Esophagus (tissue), 2 donors: ENCODE results near the gene CHPF. TPM values are rescaled to one million over a fixed set of nuclear protein-coding genes. Genes with fewer than 3 reads are reported as not detected.

ENCODE experiments used
- H3K27ac ChIP-seq, 2 donors: one replicate each; pipeline ENCODE4 v1.5.1; 2013; ENCODE audit warnings: low read depth in 2 of 2, mild to moderate bottlenecking in 2 of 2, inconsistent platforms in 1 of 2, low read length in 1 of 2, moderate library complexity in 1 of 2
- H3K27me3 ChIP-seq, 2 donors: one replicate each; pipeline ENCODE4 v1.6.1; 2013; ENCODE audit warnings: low read length in 2 of 2, control low read depth in 1 of 2, mild to moderate bottlenecking in 1 of 2; ENCODE audit not compliant: insufficient read depth in 2 of 2, control insufficient read depth in 1 of 2
- H3K36me3 ChIP-seq, 2 donors: one replicate each; pipeline ENCODE4 v1.6.1; 2013; ENCODE audit warnings: low read length in 1 of 2; ENCODE audit not compliant: control insufficient read depth in 2 of 2, insufficient read depth in 2 of 2
- H3K4me1 ChIP-seq, 2 donors: one replicate each; pipeline ENCODE4 v1.6.1; 2013; ENCODE audit warnings: low read length in 1 of 2; ENCODE audit not compliant: control insufficient read depth in 2 of 2, insufficient read depth in 2 of 2
- H3K4me3 ChIP-seq, 2 donors: one replicate each; pipeline ENCODE4 v1.5.1; 2013; ENCODE audit warnings: low read length in 2 of 2, mild to moderate bottlenecking in 2 of 2, low read depth in 1 of 2, moderate library complexity in 1 of 2
- H3K9me3 ChIP-seq, 2 donors: one replicate each; pipeline ENCODE4 v1.6.1; 2013; ENCODE audit warnings: mild to moderate bottlenecking in 2 of 2, low read depth in 1 of 2, low read length in 1 of 2, moderate library complexity in 1 of 2; ENCODE audit not compliant: control insufficient read depth in 2 of 2, insufficient read depth in 1 of 2
- WGBS, 2 donors: extraction: QIAGEN DNeasy Blood & Tissue Kit; methylation state at CpG; one replicate each; pipeline ENCODE4 v1.1.7; 2013; 5-methylcytosine and 5-hydroxymethylcytosine counted together
- polyA plus RNA-seq, 2 donors: library from polyadenylated mRNA; stranded (reverse); fragments of 200-250 nt; gene quantifications; one replicate each; pipeline ENCODE4 v1.2.3, GENCODE V29; 2013
- donor health status: healthy with polysubstance abuse.
- donor health status: Bipolar disorder and iron deficiency.

Gene CHPF
- polyA plus RNA-seq, 2 donors: 10.1 to 20.2 TPM

DNA sequence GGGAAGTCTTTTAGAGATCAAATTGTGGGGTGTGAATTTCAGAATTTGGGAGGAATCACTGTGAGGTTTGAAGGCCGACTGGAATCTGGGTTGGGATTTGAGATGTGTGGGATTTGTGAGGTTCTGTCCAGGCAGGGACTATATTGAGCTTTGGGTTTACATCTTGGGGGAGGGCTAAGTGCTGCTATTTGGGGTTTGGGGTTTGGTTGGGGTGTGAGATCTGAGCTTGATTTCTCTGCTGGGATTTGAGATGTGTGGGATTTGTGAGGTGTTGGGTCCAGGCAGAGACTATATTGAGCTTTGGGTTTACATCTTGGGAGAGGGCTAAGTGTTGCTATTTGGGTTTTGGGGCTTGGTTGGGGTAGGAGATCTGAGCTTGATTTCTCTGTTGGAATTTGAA lies 44.1 kb downstream of the CHPF start:
- H3K4me1 ChIP-seq: peaks cover 0 to 13% of the 10 kb centered on the region in 2 donors
- peak overlapping the region in 1 of 2 donors; percentile 77 for H3K4me3 ChIP-seq
- WGBS, 2 donors: 52 to 64% methylated on average over 1 of the region's 1 CpG
- H3K27ac ChIP-seq: no peak overlapping the region
- peaks cover 0 to 8% of the 10 kb centered on the region in 2 donors for H3K27me3 ChIP-seq
- no peaks in the 10 kb centered on the region for H3K9me3 ChIP-seq
- H3K36me3 ChIP-seq: peaks cover 0 to 9% of the 10 kb centered on the region in 2 donors

DNA sequence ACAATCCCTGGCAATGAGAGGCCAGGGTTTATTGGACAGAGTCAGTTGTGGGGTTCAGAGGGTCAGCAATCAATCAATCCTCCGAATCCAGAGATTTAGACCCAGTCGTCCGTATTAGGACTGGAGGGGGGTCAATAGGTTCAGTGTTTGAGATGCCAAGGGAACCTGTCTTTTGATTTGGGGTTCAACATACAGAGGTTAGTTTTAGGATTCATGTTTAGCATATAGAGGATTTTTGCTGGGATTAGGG lies 44.6 kb downstream of the CHPF start:
- H3K36me3 ChIP-seq: peaks cover 0 to 5% of the 10 kb centered on the region in 2 donors
- 0 to 1% methylated on average over 3 of the region's 3 CpGs for WGBS, 2 donors
- H3K4me3 ChIP-seq: peak overlapping the region; percentile 45 to 77
- H3K9me3 ChIP-seq: no peaks in the 10 kb centered on the region
- peak overlapping the region in 1 of 2 donors; percentile 92 for H3K27ac ChIP-seq
- H3K27me3 ChIP-seq: peaks cover 0 to 8% of the 10 kb centered on the region in 2 donors
- peaks cover 0 to 13% of the 10 kb centered on the region in 2 donors for H3K4me1 ChIP-seq

DNA sequence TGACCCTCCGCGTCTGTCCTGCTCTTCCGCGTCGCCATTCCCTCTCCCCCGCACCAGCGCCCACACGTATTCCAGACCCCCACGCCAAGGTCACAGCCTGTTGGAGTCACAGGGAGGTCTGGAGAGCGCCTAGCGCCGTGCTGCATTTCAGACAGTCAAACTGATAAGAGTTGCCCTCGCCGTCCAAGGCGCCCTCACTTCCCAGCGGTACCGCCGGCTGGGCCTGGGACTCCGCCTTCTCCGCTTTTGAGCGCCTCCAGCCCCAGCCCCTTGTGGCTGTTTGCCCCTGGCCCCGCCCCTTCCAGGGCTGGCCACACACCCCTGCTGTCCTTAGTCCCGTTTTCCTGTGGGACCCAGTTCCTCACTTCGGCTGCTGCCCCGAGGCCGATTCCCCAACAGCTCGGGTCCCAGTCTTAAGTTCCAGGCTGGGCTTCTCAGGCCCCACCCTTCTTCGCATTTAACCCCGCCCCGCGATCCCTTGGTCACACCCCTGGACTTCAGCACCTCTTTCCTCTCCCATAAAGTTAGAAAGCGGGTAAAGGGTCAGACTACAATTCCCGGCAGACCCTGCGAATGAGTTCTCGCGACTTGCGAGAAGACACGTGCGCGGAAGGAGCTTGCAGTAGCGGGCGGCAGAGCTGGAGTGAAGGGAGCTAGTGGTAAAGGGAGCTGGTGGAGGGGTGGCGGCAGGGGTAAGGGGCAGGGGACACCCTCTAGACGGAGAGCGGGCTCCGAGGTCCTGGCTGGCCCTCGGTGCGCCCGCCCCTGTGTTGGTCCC lies 45.1 kb downstream of the CHPF start, which contains the start of gene GMPPA:
TSS of gene GMPPA (plus strand) at position 612 of the 778 bp plus-strand sequence. CDS start 1,085 bp downstream, outside the sequence.
- Histone ChIP-seq H3K27ac (peak within 1 kb of the TSS; percentile 92), H3K4me1 (peaks cover 0 to 13% of the 10 kb centered on the region in 2 donors), H3K9me3 (no peaks in the 10 kb centered on the region), H3K27me3 (peaks cover 0 to 8% of the 10 kb centered on the region in 2 donors), H3K4me3 (peak within 1 kb of the TSS; percentile 67 to 77), H3K36me3 (peaks cover 0 to under 1% of the 10 kb centered on the region in 2 donors)
- 0% methylated on average over 49 of the region's 49 CpGs for WGBS, 2 donors

DNA sequence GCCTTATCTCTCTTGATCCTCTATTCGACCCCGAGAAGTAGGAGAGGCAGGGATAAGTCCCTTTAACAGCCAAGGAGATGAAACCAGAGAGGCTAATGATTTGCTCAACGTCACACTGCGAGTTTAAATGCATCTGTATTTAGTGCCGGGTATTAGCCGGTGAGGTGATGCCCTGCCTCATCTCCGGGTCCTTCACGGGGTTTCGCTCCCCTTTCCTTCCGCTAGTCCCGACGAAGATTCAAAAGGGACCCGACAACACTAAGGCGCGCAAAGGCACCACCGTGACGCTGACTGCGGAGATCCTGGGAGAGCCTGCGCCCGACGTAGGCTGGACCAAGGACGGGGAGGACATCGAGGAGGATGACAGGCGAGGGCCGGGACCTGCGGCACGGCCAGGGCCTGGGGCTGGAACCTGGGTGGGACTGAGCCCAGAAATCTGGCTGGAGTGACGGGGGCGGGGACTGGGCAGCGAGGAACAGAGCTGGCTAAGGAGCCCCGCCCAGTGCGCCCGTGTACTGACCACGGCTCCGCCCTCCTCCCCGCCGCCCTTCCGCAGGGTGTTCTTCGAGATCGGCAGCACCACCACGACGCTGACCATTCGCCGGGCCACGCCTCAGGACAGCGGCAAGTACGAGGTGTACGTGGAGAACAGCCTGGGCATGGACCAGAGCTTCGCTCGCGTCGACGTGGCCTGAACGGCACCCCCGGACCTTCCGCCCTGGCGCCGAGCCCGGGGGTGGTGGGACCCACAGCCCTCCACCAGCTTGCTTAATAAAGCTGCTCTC lies 45.9 kb downstream of the CHPF start:
- peaks cover 0 to 8% of the 10 kb centered on the region in 2 donors for H3K27me3 ChIP-seq
- WGBS, 2 donors: 2 to 6% methylated on average over 43 to 59 of the region's 59 CpGs
- peaks cover 0 to 13% of the 10 kb centered on the region in 2 donors for H3K4me1 ChIP-seq

DNA sequence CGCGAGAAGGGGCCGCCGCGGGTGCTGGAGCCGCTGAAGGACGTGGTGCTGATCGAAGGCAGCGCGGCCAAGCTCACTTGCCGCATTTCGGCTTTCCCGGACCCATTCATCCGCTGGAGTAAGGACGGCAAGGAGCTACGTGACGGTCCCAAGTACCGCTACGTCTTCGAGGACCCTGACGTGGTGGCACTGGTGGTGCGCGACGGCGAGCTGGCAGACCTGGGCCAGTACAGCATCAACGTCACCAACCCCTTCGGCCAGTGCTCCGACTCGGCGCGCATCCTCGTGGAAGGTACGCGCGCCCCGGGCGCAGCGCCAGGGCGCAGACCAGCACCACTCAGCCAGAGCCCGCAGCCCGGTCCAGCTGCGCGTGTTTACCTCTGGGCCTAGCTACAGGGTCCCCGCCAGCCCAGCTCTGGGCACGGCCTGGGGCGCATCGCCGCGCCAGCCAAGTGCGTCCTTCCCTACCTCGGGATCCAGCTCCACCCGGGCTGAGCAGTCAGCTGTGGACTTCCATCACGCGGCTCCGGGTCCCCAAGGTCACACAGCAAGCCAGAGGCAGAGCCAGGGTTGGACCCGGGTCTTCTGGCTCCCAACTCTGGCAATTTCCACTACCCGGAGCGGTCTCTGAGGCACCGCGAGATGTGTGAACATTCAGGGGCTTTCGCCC lies 46.6 kb downstream of the CHPF start:
- Histone ChIP-seq H3K4me3 (no peak overlapping the region), H3K4me1 (peaks cover 0 to 13% of the 10 kb centered on the region in 2 donors), H3K9me3 (no peaks in the 10 kb centered on the region), H3K27ac (peak overlapping the region in 1 of 2 donors; percentile 24), H3K27me3 (peaks cover 0 to 8% of the 10 kb centered on the region in 2 donors), H3K36me3 (no peaks in the 10 kb centered on the region)
- 9 to 10% methylated on average over 60 to 61 of the region's 61 CpGs for WGBS, 2 donors

More for the DNA sequence above, 45.9 kb downstream of the CHPF start:
- peak overlapping the region; percentile 92 for H3K27ac ChIP-seq
- H3K9me3 ChIP-seq: no peaks in the 10 kb centered on the region
- H3K4me3 ChIP-seq: peak overlapping the region; percentile 67 to 77
- no peaks in the 10 kb centered on the region for H3K36me3 ChIP-seq

DNA sequence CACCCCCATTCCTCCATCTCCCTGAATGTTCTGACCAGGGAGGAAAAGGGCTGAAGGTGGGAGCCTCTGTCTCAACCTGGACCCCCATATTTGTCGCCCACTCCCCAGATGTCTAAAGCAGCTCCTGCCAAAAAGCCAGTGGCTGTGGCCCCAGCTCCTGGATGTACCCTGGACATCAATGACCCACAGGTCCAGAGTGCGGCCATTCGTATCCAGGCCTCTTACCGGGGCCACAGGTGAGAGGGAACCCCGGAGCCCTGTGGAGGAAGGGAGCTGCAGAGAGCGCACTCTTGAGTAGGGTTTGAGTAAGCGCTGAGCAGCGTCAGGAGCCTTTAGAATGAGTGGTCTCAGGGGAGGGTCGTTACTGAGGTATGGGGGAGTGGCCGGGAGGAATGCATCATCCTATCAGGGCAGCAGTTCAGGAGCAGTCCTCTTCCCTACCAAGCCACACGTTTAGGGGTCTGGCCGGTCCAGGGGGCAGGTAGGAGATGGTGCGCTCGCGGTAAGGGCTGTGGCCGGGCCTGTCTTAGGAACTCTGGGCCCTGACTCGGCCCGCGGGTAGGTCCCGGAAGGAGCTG lies 47.3 kb downstream of the CHPF start:
- peaks cover 0 to 8% of the 10 kb centered on the region in 2 donors for H3K27me3 ChIP-seq
- peaks cover 0 to 13% of the 10 kb centered on the region in 2 donors for H3K4me1 ChIP-seq
- H3K36me3 ChIP-seq: no peaks in the 10 kb centered on the region
- H3K9me3 ChIP-seq: no peaks in the 10 kb centered on the region
- peak overlapping the region in 1 of 2 donors; percentile 34 for H3K27ac ChIP-seq
- WGBS, 2 donors: 33 to 39% methylated on average over 20 of the region's 20 CpGs
- no peak overlapping the region for H3K4me3 ChIP-seq

DNA sequence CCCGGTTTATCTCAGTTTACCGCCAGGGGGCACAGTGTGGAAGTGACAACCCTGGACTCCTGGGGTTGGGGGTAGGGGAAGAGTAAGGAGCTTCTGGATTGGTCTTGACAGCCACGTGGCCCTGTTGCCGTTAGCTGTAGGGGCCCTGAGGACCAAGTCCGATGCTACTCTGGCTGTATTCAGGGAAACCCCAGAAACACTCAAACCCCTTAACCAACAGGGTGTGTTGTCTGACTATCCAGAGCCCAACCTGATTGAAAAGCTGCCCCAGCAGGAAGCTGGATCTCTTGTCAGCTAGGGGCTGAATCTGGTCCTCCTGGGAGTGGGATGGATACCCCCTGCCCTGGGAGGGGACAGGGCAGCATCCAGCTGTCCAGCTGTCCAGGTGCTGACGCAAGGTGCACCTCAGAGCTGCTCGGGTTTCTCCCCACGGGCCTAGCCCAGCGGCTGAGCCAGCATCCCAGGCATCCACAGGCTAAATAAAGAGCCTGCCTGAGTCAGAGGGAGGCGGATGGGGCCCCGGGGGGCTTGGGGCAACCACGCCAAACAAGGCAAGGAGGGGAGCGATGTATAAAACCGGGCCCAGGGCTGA lies 48.0 kb downstream of the CHPF start:
- WGBS, 2 donors: 22 to 23% methylated on average over 14 of the region's 14 CpGs
- Histone ChIP-seq H3K4me1 (peaks cover 0 to 13% of the 10 kb centered on the region in 2 donors), H3K9me3 (no peaks in the 10 kb centered on the region), H3K27me3 (peaks cover 0 to 8% of the 10 kb centered on the region in 2 donors), H3K4me3 (no peak overlapping the region), H3K36me3 (no peaks in the 10 kb centered on the region), H3K27ac (peak overlapping the region; percentile 21 to 34)

DNA sequence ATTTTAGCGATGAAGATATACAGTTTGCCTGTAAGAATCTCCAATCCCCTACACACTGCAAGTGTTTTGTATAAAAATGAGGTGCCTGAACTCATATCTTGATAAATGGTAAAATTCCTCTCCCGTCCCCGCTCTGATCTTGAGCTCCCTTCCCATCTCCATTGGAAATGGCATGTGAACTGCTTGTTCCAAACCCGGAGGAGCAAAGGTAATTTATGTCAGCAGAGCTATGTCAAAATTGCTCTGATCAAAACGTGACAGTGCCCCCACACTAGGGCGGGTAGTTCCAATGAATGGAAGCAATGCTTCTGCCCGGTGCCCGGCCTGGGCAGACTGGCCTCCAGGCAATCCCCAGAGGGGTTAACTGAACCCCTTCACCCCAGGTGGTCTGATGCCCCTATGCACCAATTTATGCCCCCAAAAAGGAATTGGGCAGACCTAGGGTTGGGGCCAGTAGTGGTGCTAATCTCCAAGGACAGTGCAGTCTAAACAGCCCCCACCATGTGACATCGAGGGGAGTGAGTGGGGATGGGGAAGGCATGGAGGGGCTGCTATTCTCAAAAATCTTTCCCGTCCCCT lies 48.6 kb downstream of the CHPF start:
- no peaks in the 10 kb centered on the region for H3K9me3 ChIP-seq
- H3K36me3 ChIP-seq: no peaks in the 10 kb centered on the region
- 19 to 23% methylated on average over 10 of the region's 10 CpGs for WGBS, 2 donors
- peak overlapping the region in 1 of 2 donors; percentile 45 for H3K27ac ChIP-seq
- H3K27me3 ChIP-seq: peaks cover 0 to 8% of the 10 kb centered on the region in 2 donors
- H3K4me1 ChIP-seq: peaks cover 0 to 13% of the 10 kb centered on the region in 2 donors
- no peak overlapping the region for H3K4me3 ChIP-seq
